DOHH2 (cell line): ENCODE results near the gene PSMB4.

Experiments used
- EZH2phosphoT487 ChIP-seq: fragments of 200-600 bp; sonication (generic); IDR thresholded peaks from 2 replicates; pipeline ENCODE4 v1.6.1; 2017; ENCODE audit warnings: borderline replicate concordance, mild to moderate bottlenecking, antibody characterized with exemption, low read length, moderate library complexity, mixed read lengths
- TF ChIP-seq, protein P1 (sequence below): fragments of 200-600 bp; sonication (generic); IDR thresholded peaks from one replicate; pipeline ENCODE4 v1.5.1; 2014; ENCODE audit warnings: antibody characterized with exemption, mild to moderate bottlenecking, low read depth, low read length; ENCODE audit not compliant: poor library complexity, severe bottlenecking

DNA sequence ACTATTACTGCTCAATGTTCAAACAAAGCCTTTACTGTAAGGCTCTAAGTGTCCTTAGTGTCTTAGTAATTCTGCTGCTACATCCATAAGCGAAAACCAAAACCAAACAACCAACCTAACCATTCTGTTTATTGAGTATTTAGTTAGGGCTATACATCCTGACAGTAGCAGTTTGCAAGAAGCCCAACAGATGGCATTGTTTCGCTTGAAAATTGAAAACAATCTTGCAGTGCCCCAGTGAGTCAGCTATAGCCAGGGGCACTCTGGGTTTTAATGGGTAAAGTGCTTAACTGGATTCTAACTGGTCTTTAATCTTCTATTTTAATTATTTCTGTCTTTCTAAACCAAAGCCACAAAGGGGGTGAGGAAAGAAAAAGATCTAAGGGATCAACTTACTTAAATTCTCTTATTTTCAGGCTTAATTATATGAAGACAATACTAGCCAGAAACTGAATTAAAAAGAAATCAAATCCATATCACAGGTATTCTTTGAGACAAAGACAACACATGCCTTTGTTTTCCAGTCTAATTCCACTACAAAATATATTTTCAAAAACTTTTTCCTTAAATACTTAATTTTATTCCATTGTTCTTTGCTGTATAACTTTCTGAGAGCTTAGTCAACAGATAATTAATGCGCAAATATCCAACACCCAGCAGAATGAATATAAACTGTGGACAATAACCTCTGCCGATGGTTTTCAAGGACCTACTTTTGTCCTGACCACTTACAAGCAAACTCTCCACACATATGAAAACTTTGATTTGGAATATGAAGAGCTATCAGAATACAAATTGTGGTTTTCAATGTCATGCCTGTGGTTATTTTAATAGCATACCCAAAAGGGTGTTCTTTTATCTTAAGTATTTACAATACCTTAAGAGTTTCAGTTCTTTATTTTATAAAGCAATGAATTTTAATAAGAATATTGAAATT is 44.7 kb downstream of the PSMB4 start:
- TF ChIP-seq, protein P1, sequence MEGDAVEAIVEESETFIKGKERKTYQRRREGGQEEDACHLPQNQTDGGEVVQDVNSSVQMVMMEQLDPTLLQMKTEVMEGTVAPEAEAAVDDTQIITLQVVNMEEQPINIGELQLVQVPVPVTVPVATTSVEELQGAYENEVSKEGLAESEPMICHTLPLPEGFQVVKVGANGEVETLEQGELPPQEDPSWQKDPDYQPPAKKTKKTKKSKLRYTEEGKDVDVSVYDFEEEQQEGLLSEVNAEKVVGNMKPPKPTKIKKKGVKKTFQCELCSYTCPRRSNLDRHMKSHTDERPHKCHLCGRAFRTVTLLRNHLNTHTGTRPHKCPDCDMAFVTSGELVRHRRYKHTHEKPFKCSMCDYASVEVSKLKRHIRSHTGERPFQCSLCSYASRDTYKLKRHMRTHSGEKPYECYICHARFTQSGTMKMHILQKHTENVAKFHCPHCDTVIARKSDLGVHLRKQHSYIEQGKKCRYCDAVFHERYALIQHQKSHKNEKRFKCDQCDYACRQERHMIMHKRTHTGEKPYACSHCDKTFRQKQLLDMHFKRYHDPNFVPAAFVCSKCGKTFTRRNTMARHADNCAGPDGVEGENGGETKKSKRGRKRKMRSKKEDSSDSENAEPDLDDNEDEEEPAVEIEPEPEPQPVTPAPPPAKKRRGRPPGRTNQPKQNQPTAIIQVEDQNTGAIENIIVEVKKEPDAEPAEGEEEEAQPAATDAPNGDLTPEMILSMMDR = peak; percentile 82
- TF ChIP-seq EZH2phosphoT487 = no peak
